Measurements from ENCODE around the gene CRYZ. TPM values are rescaled to one million over a fixed set of nuclear protein-coding genes. Genes with fewer than 3 reads are reported as not detected.

The CRYZ gene
- total RNA-seq, 1 donor from 2014 or later: not detected

GRCh38 chr1:74703386-74704182, 29.3 kb downstream of the CRYZ start:
- Histone ChIP-seq H3K4me2 (no peak overlapping the region), H4K20me1 (ENCODE audit: low read depth) (no peaks in the 10 kb centered on the region), H2AFZ (replicated peaks) (no peak overlapping the region), H3K27me3 (no peaks in the 10 kb centered on the region), H3K9ac (no peak overlapping the region), H3K27ac (no peak overlapping the region), H3F3A (ENCODE audit: low read depth) (no peaks in the 10 kb centered on the region), H3K4me1 (no peaks in the 10 kb centered on the region), H3K36me3 (no peaks in the 10 kb centered on the region), H3K9me3 (ENCODE audit: low read depth) (no peaks in the 10 kb centered on the region), H3K79me2 (ENCODE audit: low read depth) (no peaks in the 10 kb centered on the region), H3K4me3 (no peak overlapping the region)
- TF ChIP-seq EZH2phosphoT487 (IDR thresholded peaks at IDR 0.05) (no peak), EZH2 (IDR thresholded peaks at IDR 0.05) (no peak)
- TF ChIP-seq, protein P1, sequence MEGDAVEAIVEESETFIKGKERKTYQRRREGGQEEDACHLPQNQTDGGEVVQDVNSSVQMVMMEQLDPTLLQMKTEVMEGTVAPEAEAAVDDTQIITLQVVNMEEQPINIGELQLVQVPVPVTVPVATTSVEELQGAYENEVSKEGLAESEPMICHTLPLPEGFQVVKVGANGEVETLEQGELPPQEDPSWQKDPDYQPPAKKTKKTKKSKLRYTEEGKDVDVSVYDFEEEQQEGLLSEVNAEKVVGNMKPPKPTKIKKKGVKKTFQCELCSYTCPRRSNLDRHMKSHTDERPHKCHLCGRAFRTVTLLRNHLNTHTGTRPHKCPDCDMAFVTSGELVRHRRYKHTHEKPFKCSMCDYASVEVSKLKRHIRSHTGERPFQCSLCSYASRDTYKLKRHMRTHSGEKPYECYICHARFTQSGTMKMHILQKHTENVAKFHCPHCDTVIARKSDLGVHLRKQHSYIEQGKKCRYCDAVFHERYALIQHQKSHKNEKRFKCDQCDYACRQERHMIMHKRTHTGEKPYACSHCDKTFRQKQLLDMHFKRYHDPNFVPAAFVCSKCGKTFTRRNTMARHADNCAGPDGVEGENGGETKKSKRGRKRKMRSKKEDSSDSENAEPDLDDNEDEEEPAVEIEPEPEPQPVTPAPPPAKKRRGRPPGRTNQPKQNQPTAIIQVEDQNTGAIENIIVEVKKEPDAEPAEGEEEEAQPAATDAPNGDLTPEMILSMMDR (IDR thresholded peaks at IDR 0.05): no peak
- H3K27ac Mint-ChIP-seq: no peak overlapping the region
- no peak for DNase-seq (ENCODE audit: low spot score)
- no peaks in the 10 kb centered on the region for H3K9me3 Mint-ChIP-seq
- no peak overlapping the region for H3K4me3 Mint-ChIP-seq
- no peaks in the 10 kb centered on the region for H3K4me1 Mint-ChIP-seq
- peaks cover 2% of the 10 kb centered on the region for H3K27me3 Mint-ChIP-seq (ENCODE audit: insufficient read depth, low read depth)
- H3K36me3 Mint-ChIP-seq: peaks cover 4% of the 10 kb centered on the region

- Histone ChIP-seq H4K20me1 (ENCODE audit: low read depth) (no peaks in the 10 kb centered on the region), H3K9ac (no peak overlapping the region), H3K4me2 (no peak overlapping the region), H3K27me3 (no peaks in the 10 kb centered on the region), H3K79me2 (ENCODE audit: low read depth) (no peaks in the 10 kb centered on the region), H3F3A (ENCODE audit: low read depth) (no peaks in the 10 kb centered on the region), H3K4me1 (no peaks in the 10 kb centered on the region), H3K27ac (no peak overlapping the region), H3K9me3 (ENCODE audit: low read depth) (no peaks in the 10 kb centered on the region), H3K36me3 (no peaks in the 10 kb centered on the region), H2AFZ (replicated peaks) (no peak overlapping the region), H3K4me3 (no peak overlapping the region)
- no peaks in the 10 kb centered on the region for H3K9me3 Mint-ChIP-seq
- TF ChIP-seq EZH2phosphoT487 (IDR thresholded peaks at IDR 0.05) (no peak), EZH2 (IDR thresholded peaks at IDR 0.05) (no peak)
- TF ChIP-seq, protein P1 (IDR thresholded peaks at IDR 0.05): no peak
- no peak overlapping the region for H3K4me3 Mint-ChIP-seq
- H3K36me3 Mint-ChIP-seq: peaks cover 4% of the 10 kb centered on the region
- no peaks in the 10 kb centered on the region for H3K4me1 Mint-ChIP-seq
- no peak for DNase-seq (ENCODE audit: low spot score)
- no peak overlapping the region for H3K27ac Mint-ChIP-seq
- H3K27me3 Mint-ChIP-seq (ENCODE audit: insufficient read depth, low read depth): peaks cover 6% of the 10 kb centered on the region
Observed at GRCh38 chr1:74699331-74699730, 33.5 kb downstream of the CRYZ start.

GRCh38 chr1:74697832-74698231, 35.0 kb downstream of the CRYZ start:
- Mint-ChIP-seq H3K4me1 (peaks cover 4% of the 10 kb centered on the region), H3K27me3 (ENCODE audit: insufficient read depth, low read depth) (peaks cover 6% of the 10 kb centered on the region), H3K9me3 (no peaks in the 10 kb centered on the region), H3K4me3 (no peak overlapping the region), H3K27ac (no peak overlapping the region), H3K36me3 (no peaks in the 10 kb centered on the region)
- TF ChIP-seq EZH2phosphoT487 (IDR thresholded peaks at IDR 0.05): no peak
- no peak for TF ChIP-seq EZH2 (IDR thresholded peaks at IDR 0.05)
- TF ChIP-seq, protein P1 (IDR thresholded peaks at IDR 0.05): no peak
- Histone ChIP-seq H3K4me3 (no peak overlapping the region), H3K27ac (no peak overlapping the region), H3K36me3 (no peaks in the 10 kb centered on the region), H3K9ac (no peak overlapping the region), H2AFZ (replicated peaks) (no peak overlapping the region), H3K9me3 (ENCODE audit: low read depth) (no peaks in the 10 kb centered on the region), H3K79me2 (ENCODE audit: low read depth) (no peaks in the 10 kb centered on the region), H3K27me3 (no peaks in the 10 kb centered on the region), H4K20me1 (ENCODE audit: low read depth) (no peaks in the 10 kb centered on the region), H3K4me1 (no peaks in the 10 kb centered on the region), H3K4me2 (no peak overlapping the region), H3F3A (ENCODE audit: low read depth) (no peaks in the 10 kb centered on the region)
- DNase-seq (ENCODE audit: low spot score): no peak

Measured in neural progenitor cell (in vitro differentiated cells).